PFSK-1 (cell line): ENCODE data around the gene ACAT2.

Experiments used
- FOXP2 ChIP-seq: optimal IDR thresholded peaks from 2 replicates; pipeline ENCODE3; 2011; ENCODE audit warnings: borderline replicate concordance, control low read depth, inconsistent platforms; ENCODE audit not compliant: insufficient read depth; ENCODE audit errors: extremely low read length, extremely low read depth
- POLR2AphosphoS5 ChIP-seq: IDR thresholded peaks from 2 replicates; pipeline ENCODE4 v1.6.1; 2012; ENCODE audit warnings: low read depth, mild to moderate bottlenecking, control low read depth, low read length, moderate library complexity
- REST ChIP-seq, 2 experiments: IDR thresholded peaks; 2 replicates each; pipeline versions ENCODE4 v1.6.1 to v1.8.0; 2011 to 2012; ENCODE audit warnings: low read depth in 2 of 2, low read length in 2 of 2, control low read depth in 1 of 2, inconsistent platforms in 1 of 2, mild to moderate bottlenecking in 1 of 2, moderate library complexity in 1 of 2; ENCODE audit not compliant: insufficient read depth in 1 of 2
- SIN3A ChIP-seq: IDR thresholded peaks from 2 replicates; pipeline ENCODE4 v1.6.1; 2012; ENCODE audit warnings: mild to moderate bottlenecking, low read length, moderate library complexity, borderline replicate concordance; ENCODE audit not compliant: insufficient read depth
- TAF1 ChIP-seq: IDR thresholded peaks from 2 replicates; pipeline ENCODE4 v1.6.1; 2012; ENCODE audit warnings: low read length, control low read depth, borderline replicate concordance; ENCODE audit not compliant: insufficient read depth

The ACAT2 gene

GRCh38 chr6:159801935-159802334, 40.1 kb downstream of the ACAT2 start:
- TF ChIP-seq TAF1: no peak
- no peak for TF ChIP-seq FOXP2
- TF ChIP-seq SIN3A: no peak
- no peak for TF ChIP-seq POLR2AphosphoS5
- TF ChIP-seq REST (IDR thresholded peaks at IDR 0.05; ENCODE audit: insufficient read depth in 1 of 2, low read depth in 2 of 2, low read length in 2 of 2): no peak

GRCh38 chr6:159804504-159804903, 42.7 kb downstream of the ACAT2 start:
- no peak for TF ChIP-seq FOXP2
- no peak for TF ChIP-seq TAF1
- no peak for TF ChIP-seq POLR2AphosphoS5
- no peak for TF ChIP-seq SIN3A
- TF ChIP-seq REST (IDR thresholded peaks at IDR 0.05; ENCODE audit: insufficient read depth in 1 of 2, low read depth in 2 of 2, low read length in 2 of 2): no peak

GRCh38 chr6:159805440-159806020, 43.7 kb downstream of the ACAT2 start:
- TF ChIP-seq SIN3A (no peak), POLR2AphosphoS5 (no peak), FOXP2 (no peak), REST (IDR thresholded peaks at IDR 0.05; ENCODE audit: insufficient read depth in 1 of 2, low read depth in 2 of 2, low read length in 2 of 2) (no peak)

- no peak for TF ChIP-seq SIN3A
- TF ChIP-seq FOXP2: no peak
- TF ChIP-seq REST (IDR thresholded peaks at IDR 0.05; ENCODE audit: insufficient read depth in 1 of 2, low read depth in 2 of 2, low read length in 2 of 2): no peak
These were observed 44.2 kb downstream of the ACAT2 start for GRCh38 chr6:159806021-159806458.
